ENCODE results near the gene TSN.
"Not testable (repeated sequence)": the region's sequence is repeated elsewhere in the genome, so short reads cannot be mapped to it uniquely, and the experiment has no call there.

Gene TSN

GRCh38 chr2:121801916-121802315 lies 46.5 kb downstream of the TSN start:
- DNase-seq (ENCODE audit: low read depth): no peak

- DNase-seq (ENCODE audit: low read depth): no peak
These were observed 48.1 kb downstream of the TSN start for GRCh38 chr2:121803503-121803902.

DNA sequence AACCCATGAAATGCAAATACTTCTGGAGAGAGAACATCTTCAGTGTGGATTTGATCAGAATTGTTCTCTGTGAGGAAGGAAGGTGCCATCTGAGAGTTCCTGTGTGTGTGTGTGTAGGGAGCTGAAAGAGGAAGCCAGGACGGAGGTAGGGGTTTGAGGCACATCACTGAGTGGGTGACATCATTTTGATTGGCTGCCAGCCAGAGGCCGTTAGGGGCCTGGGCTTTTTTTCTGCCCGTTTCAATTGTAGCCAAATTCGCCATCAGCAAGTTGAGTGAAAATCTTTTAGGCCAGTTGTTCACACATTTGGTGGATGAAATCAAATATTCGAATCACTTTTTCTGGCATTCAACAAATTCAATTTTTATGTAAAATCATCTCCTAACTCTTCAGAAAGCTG lies 48.9 kb downstream of the TSN start:
- peak; percentile 42 for DNase-seq (ENCODE audit: low read depth)

DNA sequence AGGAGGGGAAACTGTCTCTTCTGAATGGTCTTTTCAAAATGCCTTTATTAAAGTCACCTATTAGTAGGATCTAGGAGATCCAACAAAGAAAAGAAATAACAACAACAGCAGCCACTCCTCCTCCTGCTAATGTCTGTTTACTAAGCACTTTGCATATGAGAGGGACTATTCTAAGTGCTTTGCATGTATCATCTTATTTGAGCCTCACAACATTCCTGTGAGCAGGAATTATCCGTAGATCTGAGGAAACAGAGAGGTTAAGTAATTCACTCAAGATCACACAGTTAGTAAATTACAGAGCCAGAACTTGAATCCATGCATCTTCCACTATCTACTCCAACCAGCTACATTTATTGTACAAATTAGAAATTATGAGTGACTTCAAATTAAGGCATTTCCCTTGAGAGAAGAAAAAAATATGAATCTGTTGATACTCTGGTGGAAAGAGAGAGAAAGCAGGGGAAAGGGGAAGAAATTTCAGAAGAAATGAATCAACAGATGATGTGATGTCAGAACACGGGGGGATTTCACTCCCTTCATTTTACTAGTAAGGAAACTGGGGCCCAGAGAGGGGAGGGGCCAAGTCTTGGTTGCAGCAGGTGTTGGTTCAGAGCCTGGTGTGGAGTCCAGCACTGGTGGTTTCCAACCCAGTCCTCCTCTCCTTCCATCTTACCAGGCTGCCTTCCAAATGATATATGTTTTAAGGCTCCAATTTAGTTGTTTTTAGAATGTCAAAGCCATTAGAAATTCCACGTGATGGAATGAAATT lies 49.7 kb downstream of the TSN start:
- DNase-seq (ENCODE audit: low read depth): no peak

- no peak for DNase-seq (ENCODE audit: low read depth)
These were observed 50.3 kb downstream of the TSN start for GRCh38 chr2:121805766-121806143.

- not testable (repeated sequence) for DNase-seq (ENCODE audit: low read depth)
These were observed 52.3 kb downstream of the TSN start for GRCh38 chr2:121807771-121808170.

GRCh38 chr2:121809607-121810006 lies 54.2 kb downstream of the TSN start:
- no peak for DNase-seq (ENCODE audit: low read depth)

DNA sequence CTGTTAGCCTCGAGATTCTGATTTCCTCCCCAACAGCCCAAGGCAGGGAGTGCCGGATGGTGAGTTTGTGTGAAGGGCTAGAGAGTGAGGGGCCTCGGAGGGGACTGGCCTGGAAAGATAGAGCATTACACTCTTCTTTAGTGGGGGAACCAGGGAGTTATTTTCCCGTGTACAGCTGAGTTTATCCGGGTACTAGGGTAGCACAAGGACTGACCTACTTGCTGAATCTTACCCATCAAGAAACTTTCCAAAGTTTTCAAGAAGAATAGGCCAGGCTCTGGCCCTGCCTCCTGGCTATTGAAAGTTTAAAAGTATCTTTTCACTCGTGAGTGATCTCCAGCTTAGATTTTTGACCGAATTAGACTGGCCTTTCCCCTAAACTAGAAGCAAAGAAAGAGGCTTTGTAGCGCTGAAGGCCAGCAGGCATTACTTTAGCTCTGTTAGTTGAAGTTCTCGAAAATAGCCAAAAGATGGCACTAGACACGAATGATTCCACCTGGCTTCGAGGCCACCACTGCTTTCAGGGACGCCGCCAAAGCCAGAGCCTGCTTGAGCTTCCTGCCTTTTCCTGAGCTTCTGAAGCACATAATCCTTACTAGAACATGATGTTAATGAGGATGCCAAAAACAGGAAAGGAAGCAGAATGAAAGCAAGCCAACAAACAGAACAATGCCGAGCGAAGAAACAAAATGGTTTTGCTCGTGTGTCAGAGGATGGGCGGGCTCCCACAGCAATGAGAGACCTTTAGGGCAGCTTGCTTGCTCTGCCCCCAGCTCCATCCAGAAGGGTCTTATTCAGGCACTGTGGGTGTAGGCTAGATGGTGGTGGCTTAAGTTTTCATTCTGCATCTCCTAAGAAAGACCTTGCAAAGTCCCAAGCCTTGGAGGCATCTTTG lies 55.8 kb downstream of the TSN start:
- DNase-seq (ENCODE audit: low read depth): peak; percentile 35

DNA sequence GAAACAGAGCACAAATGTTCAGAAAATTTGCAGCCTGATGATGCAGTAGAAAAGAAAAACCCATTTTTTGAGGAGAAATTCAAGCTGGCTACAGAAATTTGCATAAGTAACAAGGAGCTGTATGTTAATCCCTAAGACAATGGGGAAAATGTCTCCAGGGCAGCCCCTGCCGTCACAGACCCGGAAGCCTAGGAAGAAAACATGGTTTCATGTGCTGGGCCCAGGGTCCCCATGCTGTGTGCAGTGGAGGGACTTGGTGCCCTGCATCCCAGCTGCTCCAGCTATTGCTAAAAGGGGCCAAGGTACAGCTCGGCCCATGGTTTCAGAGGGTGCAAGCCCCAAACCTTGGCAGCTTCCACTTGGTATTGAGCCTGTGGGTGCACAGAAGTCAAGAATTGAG lies 57.6 kb downstream of the TSN start:
- DNase-seq (ENCODE audit: low read depth): not testable (repeated sequence)

DNA sequence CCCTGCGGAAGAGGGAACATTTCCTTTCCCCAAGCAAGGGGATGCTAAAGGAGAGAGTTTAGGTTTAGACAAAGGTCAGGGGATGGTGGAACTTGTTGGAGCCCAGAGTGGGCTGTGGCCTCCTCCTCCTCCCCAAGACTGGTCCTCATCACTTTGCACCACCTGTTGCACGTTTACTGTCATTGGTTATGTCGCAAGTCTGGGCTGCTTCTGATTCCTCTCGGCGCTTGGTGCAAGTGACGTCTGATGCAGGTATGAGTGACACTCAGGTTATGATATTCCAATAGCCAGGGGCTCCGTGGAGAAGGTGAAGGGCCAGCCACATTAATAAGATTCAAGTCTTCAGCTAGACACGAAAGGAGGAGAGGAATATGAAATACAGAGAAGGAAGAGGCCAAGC lies 59.8 kb downstream of the TSN start:
- no peak for DNase-seq (ENCODE audit: low read depth)

DNA sequence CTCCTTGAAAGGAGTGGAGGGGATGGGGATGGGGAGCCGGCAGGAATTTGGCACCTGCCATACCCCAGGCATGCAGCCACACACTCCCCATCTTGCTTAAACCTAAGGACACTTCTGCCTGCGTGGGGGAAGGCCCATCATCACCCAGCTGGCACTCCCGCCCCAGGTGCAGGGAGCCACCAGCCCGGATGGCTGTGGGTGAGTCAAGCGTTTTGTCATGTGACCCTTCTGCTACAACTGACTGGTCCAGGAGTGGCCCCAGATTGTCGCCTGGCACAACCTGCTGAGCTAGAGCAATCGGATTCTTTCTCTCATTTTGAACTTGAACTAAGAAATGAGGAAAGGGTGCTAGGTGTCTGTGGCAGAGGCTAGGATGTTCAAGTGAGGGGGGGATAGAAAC lies 61.3 kb downstream of the TSN start:
- DNase-seq (ENCODE audit: low read depth): no peak

GRCh38 chr2:121817304-121817703 lies 61.9 kb downstream of the TSN start:
- not testable (repeated sequence) for DNase-seq (ENCODE audit: low read depth)

All from HS-27A (cell line).